ENCODE measurements around the gene CLMN. TPM values are rescaled to one million over a fixed set of nuclear protein-coding genes. Genes with fewer than 3 reads are reported as not detected.

CLMN gene
- total and polyA plus RNA-seq, 10 of the 15 experiments (the other 5 are each of a cell fraction or from before 2014, with no cell fraction given) = 7.8 to 49.3 (median 18.5) TPM

GRCh38 chr14:95221531-95221930, 98.2 kb downstream of the CLMN start:
- TF ChIP-seq CEBPZ (IDR thresholded peaks at IDR 0.05; ENCODE audit: low read depth, low read length) = no peak
- no peak for TF ChIP-seq ZNF274 (IDR thresholded peaks at IDR 0.05; ENCODE audit: insufficient read depth, insufficient read length)
- TF ChIP-seq BCLAF1 (IDR thresholded peaks at IDR 0.05) = no peak
- TF ChIP-seq NFXL1 (IDR thresholded peaks at IDR 0.05; ENCODE audit: borderline replicate concordance) = no peak
- WGBS (ENCODE audit: insufficient coverage, insufficient replicate concordance, low lambda C conversion rate, missing lambda C conversion rate) = 90% methylated on average over 12 of the region's 12 CpGs
- H3K9ac ChIP-seq (ENCODE audit: control insufficient read depth, insufficient read depth, low read length) = no peak overlapping the region
- ATAC-seq (no peak), FAIRE-seq (no peak), DNase-seq (ENCODE audit: low read depth, low spot score) (no peak)
- ChIA-PET SMC1A (ENCODE audit: uncharacterized antibody, unreplicated experiment) (interaction anchor here (1.0 to 2.4 kb wide), 5 partner anchors 9 to 92 kb away, joined by 3 to 9 read pairs (median 3); no protein-coding TSS in a partner anchor), CTCF (interaction anchor here (1.3 to 1.8 kb wide), 3 partner anchors 9 to 42 kb away, joined by 3 to 5 read pairs (median 4); no protein-coding TSS in a partner anchor), POLR2A (interaction anchor here (0.9 kb wide), 1 partner anchor 27 kb away, joined by 4 read pairs; no protein-coding TSS in a partner anchor), RAD21 (ENCODE audit: unreplicated experiment) (no interaction called here)
- BruUV-seq (replicated peaks) = no TSS peak
- H3K4me1 ChIP-seq (ENCODE audit: control insufficient read depth, insufficient read depth, low read length) = no peaks in the 10 kb centered on the region
- no peak overlapping the region for H3K4me3 ChIP-seq
- in situ Hi-C loops (cut with MboI) (no loop called here), intact Hi-C loops (cut with micrococcal nuclease; ENCODE audit: unreplicated experiment) (no loop called here)
- H3K4me2 ChIP-seq (ENCODE audit: control insufficient read depth, insufficient read depth) = no peak overlapping the region
- no peak overlapping the region for H3K27ac ChIP-seq (ENCODE audit: control insufficient read depth, insufficient read depth)
- H3K9me3 ChIP-seq (replicated peaks; ENCODE audit: control insufficient read depth, insufficient read depth, low read length) = no peaks in the 10 kb centered on the region; the same call in 2 of the 3 replicates
- no peak overlapping the region for H2AFZ ChIP-seq (ENCODE audit: control insufficient read depth, low read depth, low read length)
- no peaks in the 10 kb centered on the region for H4K20me1 ChIP-seq (ENCODE audit: control insufficient read depth, insufficient read depth)
- H3K79me2 ChIP-seq (ENCODE audit: control insufficient read depth, insufficient read depth, low read length) = no peaks in the 10 kb centered on the region
- H3K36me3 ChIP-seq (ENCODE audit: control insufficient read depth in 2 of 2, insufficient read depth in 2 of 2, low read length in 1 of 2) = no peaks in the 10 kb centered on the region; a peak in 2 of 4 replicates
- H3K27me3 ChIP-seq (replicated peaks in 1 of 2; ENCODE audit: control insufficient read depth in 2 of 2, insufficient read depth in 2 of 2, low read length in 1 of 2) = no peaks in the 10 kb centered on the region

All from GM12878 (cell line).